Activated T-helper 1 cell treated with anti-CD3 and anti-CD28 coated beads, Interleukin-12 subunit alpha, Interleukin-12 subunit beta, Interleukin-2, Interleukin-4 antibody, amounts not matched to agents 30 ng/mL and 10 ng/mL and 1 ng/mL, durations not matched to agents 14 hours and 24 hours and 36 hours (primary cell): ENCODE results near the gene BMPR2. TPM values are rescaled to one million over a fixed set of nuclear protein-coding genes. Genes with fewer than 3 reads are reported as not detected.
"Not testable (repeated sequence)": the region's sequence is repeated elsewhere in the genome, so short reads cannot be mapped to it uniquely, and the experiment has no call there.

Experiments used
- DNase-seq: peaks from one replicate; pipeline ENCODE4 v3.0.0; 2021; ENCODE audit warnings: low spot score
- H3K27ac Mint-ChIP-seq: one replicate; pipeline ENCODE4 v1.8.0; 2021; ENCODE audit warnings: mild to moderate bottlenecking, mixed read lengths
- H3K27me3 Mint-ChIP-seq: one replicate; pipeline ENCODE4 v1.8.0; 2022; ENCODE audit warnings: mild to moderate bottlenecking, moderate library complexity, mixed read lengths; ENCODE audit not compliant: insufficient read depth
- H3K36me3 Mint-ChIP-seq: one replicate; pipeline ENCODE4 v1.8.0; 2021; ENCODE audit warnings: low read depth, mixed read lengths
- H3K4me1 Mint-ChIP-seq: one replicate; pipeline ENCODE4 v1.8.0; 2021; ENCODE audit warnings: low read depth, mixed read lengths
- H3K4me3 Mint-ChIP-seq: one replicate; pipeline ENCODE4 v1.8.0; 2021; ENCODE audit warnings: mild to moderate bottlenecking, moderate library complexity, mixed read lengths
- H3K9me3 Mint-ChIP-seq: one replicate; pipeline ENCODE4 v1.8.0; 2021; ENCODE audit warnings: mixed read lengths
- intact Hi-C: fragments of 100-400 bp; cut with micrococcal nuclease; formaldehyde crosslinking; loops from one replicate; pipeline ENCODE4 v1.15.1; 2024
- total RNA-seq: library from RNA; stranded (reverse); gene quantifications from 2 replicates; pipeline ENCODE4 v1.2.3, GENCODE V29; 2022

The BMPR2 gene
- total RNA-seq, 1 donor from 2014 or later: 5.5 TPM

DNA sequence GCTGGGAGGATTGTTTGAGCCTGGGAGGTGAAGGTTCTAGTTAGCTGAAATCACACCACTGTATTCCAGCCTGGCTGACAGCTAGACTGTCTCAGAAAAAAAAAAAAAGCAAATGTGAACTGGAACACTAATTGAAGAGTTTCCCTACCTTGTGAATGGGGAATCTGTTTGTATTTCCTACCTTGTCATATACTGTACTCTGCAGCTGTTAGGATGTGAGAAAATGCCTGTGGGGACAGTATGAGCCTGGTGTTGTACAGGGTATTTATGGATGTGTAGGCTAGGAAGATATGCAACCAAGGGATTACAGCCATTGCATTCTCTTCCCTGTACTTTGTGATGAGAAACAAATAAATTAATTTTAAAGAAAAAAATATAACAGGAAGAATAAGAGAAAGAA, 145.3 kb downstream of the BMPR2 start:
- Mint-ChIP-seq H3K4me1 (no peaks in the 10 kb centered on the region), H3K4me3 (no peak overlapping the region), H3K9me3 (no peaks in the 10 kb centered on the region), H3K36me3 (peaks cover 1% of the 10 kb centered on the region), H3K27me3 (no peaks in the 10 kb centered on the region), H3K27ac (no peak overlapping the region)
- intact Hi-C loops: no loop called here
- DNase-seq: no peak

DNA sequence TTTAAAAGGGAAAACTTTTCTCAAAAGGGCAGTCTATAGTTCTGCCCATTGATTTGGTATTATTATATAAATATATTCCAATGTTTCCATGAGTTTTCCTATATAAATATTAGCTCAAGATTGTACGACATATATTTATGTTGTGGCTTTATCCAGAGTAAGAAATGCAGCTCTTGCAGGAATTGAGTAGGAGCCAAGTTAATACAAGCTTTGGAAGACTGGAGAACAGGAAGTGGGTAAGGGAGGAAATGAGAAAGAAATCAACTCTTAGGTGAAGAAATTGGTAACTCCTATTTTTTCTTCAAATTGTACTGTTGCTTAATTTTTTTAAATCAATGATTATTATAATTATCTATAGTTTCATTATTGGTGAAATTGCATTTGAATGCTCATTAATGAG, 153.3 kb downstream of the BMPR2 start:
- H3K4me3 Mint-ChIP-seq: no peak overlapping the region
- no peaks in the 10 kb centered on the region for H3K9me3 Mint-ChIP-seq
- H3K4me1 Mint-ChIP-seq: no peaks in the 10 kb centered on the region
- intact Hi-C loops: no loop called here
- no peaks in the 10 kb centered on the region for H3K27me3 Mint-ChIP-seq
- H3K27ac Mint-ChIP-seq: no peak overlapping the region
- no peak for DNase-seq
- H3K36me3 Mint-ChIP-seq: peaks cover 2% of the 10 kb centered on the region

DNA sequence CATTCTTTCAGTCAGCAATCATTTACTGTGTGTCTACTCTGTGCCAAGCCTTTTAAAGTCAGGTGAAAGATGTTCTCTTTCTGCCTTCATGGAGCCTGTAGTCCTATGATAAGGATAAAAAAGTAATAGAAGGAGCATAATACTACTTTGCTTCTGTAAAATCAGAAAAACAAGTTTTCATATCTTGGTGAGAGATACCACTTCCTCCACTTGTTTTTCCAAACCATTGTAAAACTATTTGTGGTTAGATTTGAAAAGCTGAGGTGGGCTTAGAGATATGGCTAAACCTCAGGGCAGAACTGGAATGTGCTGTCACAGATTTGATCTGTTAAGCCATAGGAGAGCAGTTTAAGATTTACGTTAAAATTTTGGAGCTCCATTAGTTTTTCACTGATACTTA, 153.9 kb downstream of the BMPR2 start:
- Mint-ChIP-seq H3K9me3 (no peaks in the 10 kb centered on the region), H3K4me3 (no peak overlapping the region), H3K4me1 (no peaks in the 10 kb centered on the region), H3K36me3 (peaks cover 2% of the 10 kb centered on the region), H3K27me3 (no peaks in the 10 kb centered on the region), H3K27ac (no peak overlapping the region)
- intact Hi-C loops: no loop called here
- DNase-seq: no peak

DNA sequence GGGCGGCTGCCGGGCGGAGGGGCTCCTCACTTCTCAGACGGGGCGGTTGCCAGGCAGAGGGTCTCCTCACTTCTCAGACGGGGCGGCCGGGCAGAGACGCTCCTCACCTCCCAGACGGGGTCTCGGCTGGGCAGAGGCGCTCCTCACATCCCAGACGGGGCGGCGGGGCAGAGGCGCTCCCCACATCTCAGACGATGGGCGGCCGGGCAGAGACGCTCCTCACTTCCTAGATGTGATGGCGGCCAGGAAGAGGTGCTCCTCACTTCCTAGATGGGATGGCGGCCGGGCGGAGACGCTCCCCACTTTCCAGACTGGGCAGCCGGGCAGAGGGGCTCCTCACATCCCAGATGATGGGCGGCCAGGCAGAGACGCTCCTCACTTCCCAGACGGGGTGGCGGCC, 159.2 kb downstream of the BMPR2 start:
- intact Hi-C loops, H3K27ac Mint-ChIP-seq, H3K27me3 Mint-ChIP-seq, DNase-seq, H3K9me3 Mint-ChIP-seq, H3K36me3 Mint-ChIP-seq, H3K4me3 Mint-ChIP-seq, H3K4me1 Mint-ChIP-seq: not testable (repeated sequence)

DNA sequence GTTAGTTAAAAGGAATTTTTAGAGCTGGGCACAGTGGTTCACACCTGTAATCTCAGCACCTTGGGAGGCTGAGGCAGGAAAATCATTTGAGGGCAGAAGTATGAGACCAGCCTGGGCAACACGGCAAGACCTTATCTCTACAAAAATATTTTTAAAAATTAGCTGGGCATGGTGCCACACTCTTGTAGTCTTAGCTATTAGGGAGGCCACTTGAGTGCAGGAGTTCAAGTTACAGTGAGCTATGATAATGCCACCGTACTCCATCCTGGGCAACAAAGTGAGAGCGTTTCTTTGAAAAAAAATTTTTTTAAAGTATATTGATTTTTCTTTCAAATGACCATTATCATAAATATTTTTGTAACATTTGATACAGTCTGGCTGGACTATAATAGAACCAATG, 165.0 kb downstream of the BMPR2 start:
- Mint-ChIP-seq H3K36me3 (no peaks in the 10 kb centered on the region), H3K27me3 (no peaks in the 10 kb centered on the region), H3K4me1 (no peaks in the 10 kb centered on the region), H3K27ac (no peak overlapping the region), H3K9me3 (no peaks in the 10 kb centered on the region), H3K4me3 (no peak overlapping the region)
- intact Hi-C loops: no loop called here
- DNase-seq: no peak

DNA sequence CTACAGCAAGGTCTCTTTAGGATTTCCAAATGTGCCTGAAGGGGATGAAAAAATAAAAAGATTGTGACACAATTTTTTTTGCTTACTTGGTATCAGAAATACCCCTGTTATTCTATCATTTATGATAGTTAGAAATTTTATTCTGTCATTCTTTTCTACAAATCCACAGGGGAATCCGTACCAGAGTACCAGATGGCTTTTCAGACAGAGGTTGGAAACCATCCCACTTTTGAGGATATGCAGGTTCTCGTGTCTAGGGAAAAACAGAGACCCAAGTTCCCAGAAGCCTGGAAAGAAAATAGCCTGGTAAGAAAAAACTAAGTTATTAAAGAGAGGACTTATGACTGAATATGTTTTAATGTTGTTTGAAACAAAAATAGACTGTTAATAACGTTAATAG, 166.0 kb downstream of the BMPR2 start:
- Mint-ChIP-seq H3K4me1 (no peaks in the 10 kb centered on the region), H3K27ac (no peak overlapping the region), H3K9me3 (no peaks in the 10 kb centered on the region), H3K4me3 (no peak overlapping the region), H3K27me3 (no peaks in the 10 kb centered on the region), H3K36me3 (no peaks in the 10 kb centered on the region)
- no peak for DNase-seq
- intact Hi-C loops: no loop called here

DNA sequence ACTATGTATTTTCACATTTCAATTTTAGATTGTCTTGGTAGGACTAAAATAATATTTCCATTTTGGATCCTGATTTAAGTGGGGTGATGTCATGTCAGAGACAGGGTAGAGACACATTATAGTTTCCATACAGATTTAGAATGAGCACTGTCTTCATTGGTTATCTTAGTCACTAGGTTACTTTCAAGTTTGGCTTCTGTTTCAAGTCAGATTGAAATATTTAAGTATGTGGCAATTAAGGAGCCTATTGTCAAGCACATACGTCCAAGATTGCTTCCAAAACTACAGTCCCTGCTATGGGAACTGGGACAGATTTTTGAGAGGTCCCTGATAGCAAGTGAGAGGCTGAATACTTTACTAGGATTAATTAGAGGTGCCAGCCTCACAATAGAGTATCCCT, 169.4 kb downstream of the BMPR2 start:
- no peaks in the 10 kb centered on the region for H3K4me1 Mint-ChIP-seq
- H3K27ac Mint-ChIP-seq: no peak overlapping the region
- H3K9me3 Mint-ChIP-seq: no peaks in the 10 kb centered on the region
- H3K4me3 Mint-ChIP-seq: no peak overlapping the region
- no peaks in the 10 kb centered on the region for H3K36me3 Mint-ChIP-seq
- H3K27me3 Mint-ChIP-seq: no peaks in the 10 kb centered on the region
- DNase-seq: no peak
- intact Hi-C loops: no loop called here

DNA sequence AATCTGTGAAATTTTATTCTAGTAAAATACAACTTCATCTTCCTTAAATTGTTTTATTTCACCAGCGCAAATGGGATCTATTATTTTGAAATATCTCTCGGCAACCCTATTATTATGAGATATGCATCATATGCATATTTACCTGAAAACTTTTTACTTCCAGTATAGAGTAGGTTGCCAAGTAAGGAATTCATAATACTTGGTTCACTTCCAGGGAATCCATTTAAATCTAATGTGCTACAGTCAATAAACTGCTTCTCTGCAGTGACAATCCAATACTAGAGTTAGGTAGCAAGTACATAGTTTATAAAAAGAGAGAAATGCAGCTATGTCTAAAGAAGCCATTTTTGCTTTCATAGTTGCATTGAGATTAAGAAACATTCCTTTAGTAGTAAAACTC, 169.8 kb downstream of the BMPR2 start:
- no peak for DNase-seq
- Mint-ChIP-seq H3K4me1 (no peaks in the 10 kb centered on the region), H3K27me3 (no peaks in the 10 kb centered on the region), H3K27ac (no peak overlapping the region), H3K4me3 (no peak overlapping the region), H3K36me3 (no peaks in the 10 kb centered on the region), H3K9me3 (no peaks in the 10 kb centered on the region)
- intact Hi-C loops: no loop called here

DNA sequence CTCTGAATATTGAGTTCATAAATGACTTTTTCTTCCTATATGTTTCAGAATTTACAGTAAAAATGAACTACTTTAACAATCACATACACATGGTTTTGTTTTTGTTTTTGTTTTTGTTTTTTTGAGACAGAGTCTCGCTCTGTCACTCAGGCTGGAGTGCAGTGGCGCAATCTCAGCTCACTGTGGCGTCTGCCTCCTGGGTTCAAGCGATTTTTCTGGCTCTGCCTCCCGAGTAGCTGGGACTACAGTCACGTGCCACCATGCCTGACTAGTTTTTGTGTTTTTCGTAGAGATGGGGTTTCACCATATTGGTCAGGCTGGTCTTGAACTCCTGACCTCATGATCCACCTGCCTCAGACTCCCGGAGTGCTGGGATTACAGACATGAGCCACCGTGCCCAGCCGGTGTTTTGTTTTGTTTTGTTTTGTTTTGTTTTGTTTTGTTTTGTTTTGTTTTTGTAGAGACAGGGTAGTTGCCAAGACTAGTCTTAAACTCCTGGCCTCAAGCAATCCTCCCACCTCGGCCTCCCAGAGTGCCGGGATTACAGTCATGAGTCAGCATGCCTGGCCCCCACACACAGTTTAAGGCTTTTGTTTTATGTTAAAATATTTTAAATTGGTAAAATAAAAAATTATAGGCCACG, 170.5 kb downstream of the BMPR2 start:
- H3K27ac Mint-ChIP-seq, H3K36me3 Mint-ChIP-seq, intact Hi-C loops, H3K9me3 Mint-ChIP-seq, H3K27me3 Mint-ChIP-seq, DNase-seq, H3K4me3 Mint-ChIP-seq, H3K4me1 Mint-ChIP-seq: not testable (repeated sequence)

DNA sequence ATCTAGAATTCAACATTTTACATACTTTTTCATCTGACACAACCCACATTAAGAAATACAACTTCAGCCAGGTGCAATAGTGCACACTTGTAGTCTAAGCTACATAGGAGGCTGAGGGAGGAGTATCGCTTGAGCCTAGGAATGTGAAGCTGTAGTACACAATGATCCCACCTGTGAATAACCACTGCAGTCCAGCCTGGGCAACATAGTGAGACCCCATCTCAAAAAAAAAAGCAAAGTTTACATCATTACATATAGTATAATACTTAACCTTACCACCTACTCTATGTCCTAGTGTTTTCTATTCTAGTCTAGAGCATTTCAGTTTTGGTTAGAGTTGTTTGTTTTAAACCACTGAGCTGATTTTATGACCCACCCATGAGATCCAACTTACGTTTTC, 172.1 kb downstream of the BMPR2 start:
- Mint-ChIP-seq H3K9me3 (no peaks in the 10 kb centered on the region), H3K27ac (no peak overlapping the region), H3K4me3 (no peak overlapping the region), H3K36me3 (no peaks in the 10 kb centered on the region), H3K27me3 (no peaks in the 10 kb centered on the region), H3K4me1 (no peaks in the 10 kb centered on the region)
- DNase-seq: no peak
- intact Hi-C loops: no loop called here

DNA sequence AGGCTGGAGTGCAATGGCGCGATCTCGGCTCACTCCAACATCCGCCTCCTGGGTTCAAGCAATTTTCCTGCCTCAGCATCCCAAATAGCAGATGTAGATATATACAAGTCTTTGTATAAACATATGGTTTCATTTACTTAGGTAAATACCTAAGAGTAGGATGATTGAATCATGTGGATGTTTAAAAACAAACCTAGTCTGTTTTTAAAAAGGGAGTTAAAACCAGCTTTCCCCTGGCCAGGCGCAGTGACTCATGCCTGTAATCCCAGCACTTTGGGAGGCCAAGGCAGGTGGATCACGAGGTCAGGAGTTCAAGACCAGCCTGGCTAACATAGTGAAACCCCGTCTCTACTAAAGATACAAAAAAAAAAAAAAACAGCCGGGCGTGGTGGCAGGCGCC, 174.9 kb downstream of the BMPR2 start:
- H3K9me3 Mint-ChIP-seq, H3K36me3 Mint-ChIP-seq, DNase-seq, intact Hi-C loops, H3K27ac Mint-ChIP-seq, H3K4me3 Mint-ChIP-seq, H3K4me1 Mint-ChIP-seq, H3K27me3 Mint-ChIP-seq: not testable (repeated sequence)

DNA sequence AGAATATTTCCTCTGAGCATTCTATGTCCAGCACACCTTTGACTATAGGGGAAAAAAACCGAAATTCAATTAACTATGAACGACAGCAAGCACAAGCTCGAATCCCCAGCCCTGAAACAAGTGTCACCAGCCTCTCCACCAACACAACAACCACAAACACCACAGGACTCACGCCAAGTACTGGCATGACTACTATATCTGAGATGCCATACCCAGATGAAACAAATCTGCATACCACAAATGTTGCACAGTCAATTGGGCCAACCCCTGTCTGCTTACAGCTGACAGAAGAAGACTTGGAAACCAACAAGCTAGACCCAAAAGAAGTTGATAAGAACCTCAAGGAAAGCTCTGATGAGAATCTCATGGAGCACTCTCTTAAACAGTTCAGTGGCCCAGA, 179.2 kb downstream of the BMPR2 start:
- Mint-ChIP-seq H3K36me3 (peaks cover 2% of the 10 kb centered on the region), H3K27me3 (no peaks in the 10 kb centered on the region), H3K4me1 (peaks cover 12% of the 10 kb centered on the region), H3K27ac (no peak overlapping the region), H3K4me3 (no peak overlapping the region), H3K9me3 (no peaks in the 10 kb centered on the region)
- intact Hi-C loops: no loop called here
- no peak for DNase-seq

DNA sequence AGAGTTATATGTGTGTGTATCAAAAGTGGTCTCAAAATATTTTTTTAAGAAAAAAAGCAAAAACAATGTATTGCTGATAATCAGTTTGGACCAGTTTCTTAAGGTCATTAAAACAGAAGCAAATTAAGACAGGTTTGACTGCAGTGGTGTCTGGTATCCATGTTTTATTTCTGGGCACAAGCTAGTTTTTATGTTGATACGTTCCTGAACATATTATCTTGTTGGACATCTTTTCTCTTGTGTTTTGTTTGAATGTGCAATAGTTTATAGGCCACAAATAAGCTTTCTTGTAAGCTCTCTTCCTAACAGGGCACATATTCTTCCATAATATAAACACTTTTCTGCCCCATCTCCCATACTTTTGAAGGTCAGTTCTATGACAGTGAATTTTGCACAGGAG, 184.1 kb downstream of the BMPR2 start:
- DNase-seq: no peak
- Mint-ChIP-seq H3K4me1 (peaks cover 10% of the 10 kb centered on the region), H3K27me3 (no peaks in the 10 kb centered on the region), H3K27ac (no peak overlapping the region), H3K9me3 (no peaks in the 10 kb centered on the region), H3K36me3 (peaks cover 2% of the 10 kb centered on the region), H3K4me3 (no peak overlapping the region)
- intact Hi-C loops: no loop called here

DNA sequence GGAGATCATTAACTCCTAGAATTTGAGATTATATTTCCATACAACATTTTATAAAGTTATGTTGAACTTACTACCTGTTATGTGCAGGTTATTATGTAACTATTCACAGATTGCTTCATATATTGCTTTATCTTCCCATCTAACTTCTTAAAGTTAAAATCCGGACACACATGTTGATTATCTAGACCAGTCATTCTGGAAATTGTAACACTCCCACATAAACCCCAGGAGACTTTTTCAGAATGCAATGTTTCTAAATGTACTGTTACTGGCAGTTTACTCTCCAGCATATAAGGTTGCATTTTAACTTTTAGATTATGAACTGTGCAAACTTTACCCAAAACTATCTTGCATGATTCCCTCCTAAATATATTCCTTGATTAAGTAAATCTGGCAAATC, 188.1 kb downstream of the BMPR2 start:
- H3K27me3 Mint-ChIP-seq: no peaks in the 10 kb centered on the region
- no peak overlapping the region for H3K4me3 Mint-ChIP-seq
- no peaks in the 10 kb centered on the region for H3K9me3 Mint-ChIP-seq
- no peaks in the 10 kb centered on the region for H3K36me3 Mint-ChIP-seq
- no peaks in the 10 kb centered on the region for H3K4me1 Mint-ChIP-seq
- H3K27ac Mint-ChIP-seq: no peak overlapping the region
- no peak for DNase-seq
- intact Hi-C loops: no loop called here
